GM12878 (cell line): ENCODE measurements around the gene MSX2. TPM values are rescaled to one million over a fixed set of nuclear protein-coding genes. Genes with fewer than 3 reads are reported as not detected.

Experiments
- ATAC-seq: fragments of 200-7000 bp; cut with Tn5 transposase; 3 replicates; pipeline ENCODE4 v1.9.1; 2020; ENCODE audit warnings: mild to moderate bottlenecking, moderate library complexity
- BruUV-seq: library from RNA; stranded (reverse); fragments of 400-500 nt; replicated peaks from 2 replicates; lab custom pipeline; 2021; lab: Mats Ljungman, UMichigan
- CTCF ChIA-PET: fragments of 300-600 bp; sonication (Branson Sonifier 250); formaldehyde crosslinking; extraction: SDS; loops from one replicate; lab custom pipeline; 2021; ENCODE audit warnings: inconsistent platforms; lab: Yijun Ruan, JAX
- POLR2A ChIA-PET: fragments of 350-600 bp; formaldehyde crosslinking; extraction: SDS; loops from one replicate; lab custom pipeline; 2021; ENCODE audit warnings: inconsistent platforms; lab: Charles Lee
- RAD21 ChIA-PET: fragments of 300-600 bp; sonication (Branson Sonifier 250); formaldehyde crosslinking; loops from one replicate; lab custom pipeline; 2023; ENCODE audit warnings: antibody characterized with exemption; ENCODE audit not compliant: unreplicated experiment; lab: Charles Lee
- SMC1A ChIA-PET: fragments of 300-600 bp; sonication (Branson Sonifier 250); formaldehyde crosslinking; loops from one replicate; lab custom pipeline; 2023; ENCODE audit not compliant: unreplicated experiment, uncharacterized antibody; lab: Charles Lee
- DNase-seq: peaks from one replicate; pipeline ENCODE4 v3.0.0-alpha.2; 2011; ENCODE audit warnings: low read depth, low spot score
- FAIRE-seq: peaks from 3 replicates; lab custom pipeline; 2011; peaks lifted over from hg19 to GRCh38; lab: Jason Lieb, UNC
- H2AFZ ChIP-seq: 2 replicates; pipeline ENCODE4 v1.6.0; 2011; ENCODE audit warnings: low read depth, low read length, control low read depth; ENCODE audit not compliant: control insufficient read depth
- H3K27ac ChIP-seq: 2 replicates; pipeline ENCODE4 v1.5.1; 2011; ENCODE audit warnings: control low read depth; ENCODE audit not compliant: control insufficient read depth, insufficient read depth
- H3K27me3 ChIP-seq, 2 experiments: replicated peaks in 1 of 2; 2 replicates each; pipeline versions ENCODE4 v1.6.0 to v1.6.1; 2011; ENCODE audit warnings: low read length in 1 of 2; ENCODE audit not compliant: control insufficient read depth in 2 of 2, insufficient read depth in 2 of 2
- H3K36me3 ChIP-seq, 2 experiments: 2 replicates each; pipeline ENCODE4 v1.5.1; 2011; ENCODE audit warnings: low read length in 1 of 2; ENCODE audit not compliant: control insufficient read depth in 2 of 2, insufficient read depth in 2 of 2
- H3K4me1 ChIP-seq: 2 replicates; pipeline ENCODE4 v1.6.1; 2011; ENCODE audit warnings: mild to moderate bottlenecking, low read length, moderate library complexity, mixed read lengths; ENCODE audit not compliant: control insufficient read depth, insufficient read depth
- H3K4me2 ChIP-seq: 2 replicates; pipeline ENCODE4 v1.6.0; 2011; ENCODE audit warnings: control low read depth; ENCODE audit not compliant: control insufficient read depth, insufficient read depth
- H3K4me3 ChIP-seq: fragments of 200-600 bp; sonication (generic); 2 replicates; pipeline ENCODE4 v1.5.1; 2016
- H3K79me2 ChIP-seq: 2 replicates; pipeline ENCODE4 v1.6.0; 2011; ENCODE audit warnings: low read length; ENCODE audit not compliant: control insufficient read depth, insufficient read depth
- H3K9ac ChIP-seq: 2 replicates; pipeline ENCODE4 v1.8.0; 2011; ENCODE audit warnings: low read length, control low read depth, mixed read lengths; ENCODE audit not compliant: control insufficient read depth, insufficient read depth
- H3K9me3 ChIP-seq: replicated peaks from 3 replicates; pipeline ENCODE4 v1.5.1; 2011; ENCODE audit warnings: mild to moderate bottlenecking, low read length; ENCODE audit not compliant: control insufficient read depth, insufficient read depth
- H4K20me1 ChIP-seq: 2 replicates; pipeline ENCODE4 v1.6.0; 2011; ENCODE audit not compliant: control insufficient read depth, insufficient read depth
- ASH2L ChIP-seq: fragments of 300-600, 200-600 bp; sonication (generic); IDR thresholded peaks from 2 replicates; pipeline ENCODE4 v1.6.1; 2017; ENCODE audit warnings: low read depth, mild to moderate bottlenecking, borderline replicate concordance
- BACH1 ChIP-seq: fragments of 450-650 bp; IDR thresholded peaks from 2 replicates; pipeline ENCODE4 v1.6.1; 2017; ENCODE audit warnings: mild to moderate bottlenecking, borderline replicate concordance
- BMI1 ChIP-seq: fragments of 450-650 bp; IDR thresholded peaks from 2 replicates; pipeline ENCODE4 v1.6.1; 2016; ENCODE audit warnings: mild to moderate bottlenecking, moderate library complexity, borderline replicate concordance
- CBX3 ChIP-seq: fragments of 200-600 bp; sonication (generic); IDR thresholded peaks from 2 replicates; pipeline ENCODE4 v1.6.1; 2016; ENCODE audit warnings: low read depth, borderline replicate concordance
- CBX5 ChIP-seq: sonication (generic); IDR thresholded peaks from 2 replicates; pipeline ENCODE4 v1.6.1; 2016; ENCODE audit warnings: low read depth, moderate library complexity, mild to moderate bottlenecking, inconsistent platforms
- CHD1 ChIP-seq: IDR thresholded peaks from 2 replicates; pipeline ENCODE4 v1.6.1; 2012; ENCODE audit warnings: low read depth, low read length, improper control_type of control experiment
- ETV6 ChIP-seq, 2 experiments: fragments of 450-650 bp in 1 of 2; IDR thresholded peaks in 1 of 2; conservative IDR thresholded peaks in 1 of 2; 2 replicates each; pipeline ENCODE4 v1.6.1; 2014; ENCODE audit warnings: antibody characterized with exemption in 1 of 2, borderline replicate concordance in 1 of 2, low read depth in 1 of 2, mild to moderate bottlenecking in 1 of 2, moderate library complexity in 1 of 2
- GABPA ChIP-seq: IDR thresholded peaks from 2 replicates; pipeline ENCODE4 v1.6.1; 2014; ENCODE audit warnings: antibody characterized with exemption, low read depth, mild to moderate bottlenecking, inconsistent platforms
- IRF3 ChIP-seq: fragments of 450-650 bp; IDR thresholded peaks from 2 replicates; pipeline ENCODE4 v1.6.1; 2014; ENCODE audit warnings: mild to moderate bottlenecking
- MEF2A ChIP-seq: IDR thresholded peaks from 2 replicates; pipeline ENCODE4 v1.6.1; 2011; ENCODE audit warnings: low read depth, mild to moderate bottlenecking, low read length, moderate library complexity; ENCODE audit not compliant: insufficient read depth
- NFIC ChIP-seq: IDR thresholded peaks from 2 replicates; pipeline ENCODE4 v1.6.1; 2012; ENCODE audit warnings: low read depth, mild to moderate bottlenecking, inconsistent platforms, low read length, moderate library complexity
- NFYB ChIP-seq: IDR thresholded peaks from 2 replicates; pipeline ENCODE4 v1.6.1; 2011; ENCODE audit warnings: low read depth, mild to moderate bottlenecking, low read length, improper control_type of control experiment, moderate library complexity; ENCODE audit not compliant: insufficient read depth
- PAX5 ChIP-seq: IDR thresholded peaks from 2 replicates; pipeline ENCODE4 v1.6.1; 2011; ENCODE audit warnings: low read depth, low read length, borderline replicate concordance
- SMAD1 ChIP-seq: fragments of 450-650 bp; IDR thresholded peaks from 2 replicates; pipeline ENCODE4 v1.6.1; 2018; ENCODE audit warnings: mild to moderate bottlenecking, low read depth; ENCODE audit not compliant: partially characterized antibody
- TCF3 ChIP-seq: IDR thresholded peaks from 2 replicates; pipeline ENCODE4 v1.6.1; 2012; ENCODE audit warnings: low read depth, mild to moderate bottlenecking, low read length, borderline replicate concordance; ENCODE audit not compliant: insufficient read depth
- ZBED1 ChIP-seq: IDR thresholded peaks from 2 replicates; pipeline ENCODE4 v1.6.1; 2016; ENCODE audit warnings: borderline replicate concordance
- WGBS: methylation state at CpG from one replicate; pipeline ENCODE4 v1.1.6; 2016; ENCODE audit warnings: low lambda C conversion rate; ENCODE audit not compliant: insufficient replicate concordance, insufficient coverage; ENCODE audit errors: missing lambda C conversion rate; 5-methylcytosine and 5-hydroxymethylcytosine counted together
- in situ Hi-C: fragments of 300-500 bp; cut with MboI; formaldehyde crosslinking; loops from 9 replicates; pipeline ENCODE4 v1.14.3; 2018; ENCODE audit warnings: mixed read lengths
- intact Hi-C: fragments of 100-400 bp; cut with micrococcal nuclease; formaldehyde crosslinking; loops from one replicate; pipeline ENCODE4 v1.14.2; 2022; ENCODE audit not compliant: unreplicated experiment
- polyA plus RNA-seq, 11 experiments: library from polyadenylated mRNA; depleted of rRNA in 4 of 11; unstranded in 6 of 11; stranded (reverse) in 5 of 11; fragments of >200 nt; fragmentation: Nextera tagmentation in 4 of 11; fragmentation: Illumina TruSeq in 1 of 11; extraction: Ambion mirVana in 4 of 11; extraction: Trizol in 1 of 11; gene quantifications; 1 replicate in 1 of 11; 2 replicates in 10 of 11; pipeline versions ENCODE4 v1.2.1 to v1.2.3, GENCODE V29; 2011 to 2016; ENCODE audit warnings: inconsistent platforms in 2 of 11, missing spikeins in 2 of 11, low read depth in 1 of 11
- total RNA-seq, 4 experiments: library from RNA; depleted of rRNA in 3 of 4; stranded (reverse); fragments of >200 nt in 3 of 4; fragmentation: Illumina TruSeq in 1 of 4; extraction: Trizol in 1 of 4; gene quantifications; 2 replicates each; pipeline versions ENCODE4 v1.2.1 to v1.2.3, GENCODE V29; 2013 to 2021

The MSX2 gene
- total and polyA plus RNA-seq, 10 of the 15 experiments (the other 5 are each of a cell fraction or from before 2014, with no cell fraction given) = not detected

- H3K36me3 ChIP-seq = no peaks in the 10 kb centered on the region
- H3K9ac ChIP-seq = no peak overlapping the region
- DNase-seq = no peak
- H3K4me1 ChIP-seq = no peaks in the 10 kb centered on the region
- BruUV-seq = no TSS peak
- 0% methylated on average over 3 of the region's 3 CpGs for WGBS
- intact Hi-C loops = no loop called here
- H3K4me2 ChIP-seq = no peak overlapping the region
- ChIA-PET CTCF (no interaction called here), POLR2A (no interaction called here), SMC1A (no interaction called here), RAD21 (no interaction called here)
- no peak overlapping the region for H3K4me3 ChIP-seq
- no peaks in the 10 kb centered on the region for H3K9me3 ChIP-seq
- H4K20me1 ChIP-seq = no peaks in the 10 kb centered on the region
- peaks cover 14 to 19% of the 10 kb centered on the region in 2 experiments for H3K27me3 ChIP-seq
- no peak overlapping the region for H2AFZ ChIP-seq
- no peak for ATAC-seq
- no peak for TF ChIP-seq NFIC
- TF ChIP-seq GABPA = no peak
- no peak for TF ChIP-seq CHD1
- no peak for TF ChIP-seq PAX5
- TF ChIP-seq CBX5 = no peak
- no peak for TF ChIP-seq CBX3
- no peak for TF ChIP-seq NFYB
- no peak for TF ChIP-seq BACH1
- TF ChIP-seq MEF2A = no peak
- TF ChIP-seq ASH2L = no peak
- no peak for TF ChIP-seq ETV6 (conservative IDR thresholded peaks at IDR 0.05 in 1 of 2, IDR thresholded peaks at IDR 0.05 in 1 of 2; ENCODE audit: borderline replicate concordance in 1 of 2, low read depth in 1 of 2)
- no peak for TF ChIP-seq ZBED1
- no peak for TF ChIP-seq TCF3
- TF ChIP-seq SMAD1 = no peak
- no peak for TF ChIP-seq IRF3
- no peak for TF ChIP-seq BMI1
- in situ Hi-C loops = no loop called here
- H3K79me2 ChIP-seq = no peaks in the 10 kb centered on the region
- no peak for FAIRE-seq
- H3K27ac ChIP-seq = no peak overlapping the region
Observed at GRCh38 chr5:174733836-174734235, 9.5 kb downstream of the MSX2 start.
